Neuronal stem cell (in vitro differentiated cells): Measurements from ENCODE around the gene DGLUCY.
"Not testable (repeated sequence)": the region's sequence is repeated elsewhere in the genome, so short reads cannot be mapped to it uniquely, and the experiment has no call there.

ENCODE experiments used
- DNase-seq: peaks from one replicate; pipeline ENCODE4 v3.0.0-alpha.2; 2013; ENCODE audit warnings: low spot score
- H2AFZ ChIP-seq: one replicate; pipeline ENCODE4 v1.6.1; 2013; ENCODE audit warnings: mild to moderate bottlenecking, low read length, inconsistent platforms
- H2AK5ac ChIP-seq: 2 replicates; pipeline ENCODE4 v1.6.1; 2013; ENCODE audit warnings: low read depth, mild to moderate bottlenecking, inconsistent platforms, low read length, moderate library complexity, mixed read lengths
- H2BK120ac ChIP-seq: 2 replicates; pipeline ENCODE4 v1.6.1; 2013; ENCODE audit warnings: low read depth, mild to moderate bottlenecking, inconsistent platforms, low read length, moderate library complexity, mixed read lengths
- H2BK12ac ChIP-seq: one replicate; pipeline ENCODE4 v1.6.1; 2013; ENCODE audit warnings: low read length, inconsistent platforms
- H2BK15ac ChIP-seq: 2 replicates; pipeline ENCODE4 v1.6.1; 2013; ENCODE audit warnings: mild to moderate bottlenecking, low read length, inconsistent platforms, mixed read lengths
- H2BK5ac ChIP-seq: one replicate; pipeline ENCODE4 v1.6.1; 2013; ENCODE audit warnings: inconsistent platforms, mild to moderate bottlenecking, low read length, moderate library complexity
- H3K14ac ChIP-seq: one replicate; pipeline ENCODE4 v1.6.1; 2013; ENCODE audit warnings: low read length, inconsistent platforms
- H3K18ac ChIP-seq: 2 replicates; pipeline ENCODE4 v1.6.1; 2013; ENCODE audit warnings: low read length, inconsistent platforms
- H3K23ac ChIP-seq: 2 replicates; pipeline ENCODE4 v1.6.1; 2013; ENCODE audit warnings: low read depth, mild to moderate bottlenecking, mixed read lengths, low read length, inconsistent platforms; ENCODE audit not compliant: poor library complexity
- H3K27ac ChIP-seq: replicated peaks from 3 replicates; pipeline ENCODE4 v1.5.1; 2013; ENCODE audit warnings: low read length, inconsistent platforms
- H3K27me3 ChIP-seq, 3 experiments: 2 replicates each; pipeline ENCODE4 v1.6.1; 2013; ENCODE audit warnings: low read length in 3 of 3, mild to moderate bottlenecking in 2 of 3, inconsistent platforms in 1 of 3, low read depth in 1 of 3, mixed read lengths in 1 of 3, moderate library complexity in 1 of 3; ENCODE audit not compliant: control insufficient read depth in 3 of 3, insufficient read depth in 3 of 3
- H3K36me3 ChIP-seq, 2 donors: replicated peaks in 1 of 2; 2 replicates each; pipeline ENCODE4 v1.6.1; 2013; ENCODE audit warnings: low read length in 2 of 2; ENCODE audit not compliant: control insufficient read depth in 2 of 2, insufficient read depth in 2 of 2
- H3K4ac ChIP-seq: 2 replicates; pipeline ENCODE4 v1.6.1; 2013; ENCODE audit warnings: inconsistent platforms, mild to moderate bottlenecking, low read length, moderate library complexity
- H3K4me1 ChIP-seq, 2 donors: 1 replicate in 1 of 2; 2 replicates in 1 of 2; pipeline ENCODE4 v1.6.1; 2013; ENCODE audit warnings: low read length in 2 of 2, low read depth in 1 of 2; ENCODE audit not compliant: control insufficient read depth in 2 of 2, insufficient read depth in 1 of 2
- H3K4me2 ChIP-seq: one replicate; pipeline ENCODE4 v1.6.1; 2013; ENCODE audit warnings: mild to moderate bottlenecking, low read length, inconsistent platforms; ENCODE audit not compliant: insufficient read depth, poor library complexity, severe bottlenecking
- H3K4me3 ChIP-seq, 2 donors: 2 replicates each; pipeline ENCODE4 v1.5.1; 2013; ENCODE audit warnings: low read length in 2 of 2, mild to moderate bottlenecking in 2 of 2, inconsistent platforms in 1 of 2, moderate library complexity in 1 of 2
- H3K79me1 ChIP-seq: one replicate; pipeline ENCODE4 v1.6.1; 2013; ENCODE audit warnings: low read depth, mild to moderate bottlenecking, inconsistent platforms, low read length, moderate library complexity
- H3K9ac ChIP-seq: one replicate; pipeline ENCODE4 v1.6.1; 2013; ENCODE audit warnings: mild to moderate bottlenecking, low read depth, low read length, inconsistent platforms; ENCODE audit not compliant: poor library complexity
- H3K9me3 ChIP-seq, 2 donors: replicated peaks in 1 of 2; 2 replicates each; pipeline versions ENCODE3 to v1.6.1; 2013; ENCODE audit warnings: low read length in 2 of 2, mild to moderate bottlenecking in 2 of 2, inconsistent platforms in 1 of 2, low read depth in 1 of 2, mixed read lengths in 1 of 2, moderate library complexity in 1 of 2; ENCODE audit not compliant: control insufficient read depth in 2 of 2, insufficient read depth in 1 of 2
- H4K8ac ChIP-seq: one replicate; pipeline ENCODE4 v1.6.1; 2013; ENCODE audit warnings: low read depth, mild to moderate bottlenecking, inconsistent platforms, low read length, moderate library complexity
- H4K91ac ChIP-seq: one replicate; pipeline ENCODE4 v1.6.1; 2013; ENCODE audit warnings: low read length, low read depth, mild to moderate bottlenecking, inconsistent platforms; ENCODE audit not compliant: poor library complexity
- WGBS, 2 donors: extraction: QIAGEN DNeasy Blood & Tissue Kit; methylation state at CpG; one replicate each; pipeline ENCODE4 v1.1.7; 2013; ENCODE audit warnings: missing lambda C conversion rate in 2 of 2, mixed read lengths in 1 of 2; ENCODE audit not compliant: insufficient read length in 2 of 2, insufficient replicate concordance in 1 of 2; ENCODE audit errors: extremely low coverage in 2 of 2; 5-methylcytosine and 5-hydroxymethylcytosine counted together

DGLUCY gene

GRCh38 chr14:91082282-91082681 is 31.6 kb upstream of the DGLUCY start:
- H3K9ac ChIP-seq = no peak overlapping the region
- no CpG with 5 or more reads among the region's 3 CpGs for WGBS, 2 donors
- no peak overlapping the region for H3K23ac ChIP-seq

DNA sequence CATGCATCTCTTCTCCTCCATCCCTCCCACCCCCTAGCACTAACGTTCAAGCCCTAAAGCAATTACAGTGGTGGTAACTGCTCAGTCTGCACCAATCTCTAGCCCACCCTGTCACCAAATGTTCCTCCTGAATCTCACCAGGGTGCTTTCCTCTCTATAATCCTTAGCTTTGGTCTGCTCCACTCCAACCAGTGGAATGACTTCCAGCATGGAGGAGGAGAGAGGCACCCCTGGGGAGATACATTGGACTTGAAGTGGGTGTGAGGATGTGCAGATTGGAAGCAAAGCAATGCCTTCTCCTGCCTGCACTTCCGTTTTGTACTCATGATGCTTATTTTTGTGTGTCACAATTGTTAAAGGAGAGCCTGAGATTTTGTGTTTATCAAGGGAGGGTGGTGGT is 29.4 kb upstream of the DGLUCY start:
- Histone ChIP-seq H3K4ac (no peak overlapping the region), H3K23ac (no peak overlapping the region), H2BK15ac (no peak overlapping the region), H2BK120ac (no peak overlapping the region), H3K9me3 (peaks cover 0 to 3% of the 10 kb centered on the region in 2 donors), H3K18ac (no peak overlapping the region), H3K4me2 (no peak overlapping the region), H3K14ac (no peak overlapping the region), H3K9ac (no peak overlapping the region), H2AK5ac (no peak overlapping the region), H3K27me3 (no peaks in the 10 kb centered on the region), H3K36me3 (no peaks in the 10 kb centered on the region), H3K27ac (no peak overlapping the region), H2AFZ (no peak overlapping the region), H2BK12ac (no peak overlapping the region), H3K4me3 (no peak overlapping the region), H3K79me1 (no peaks in the 10 kb centered on the region), H4K8ac (no peak overlapping the region), H3K4me1 (peaks cover 0 to 1% of the 10 kb centered on the region in 2 donors), H4K91ac (no peak overlapping the region), H2BK5ac (no peak overlapping the region)
- no CpG with 5 or more reads among the region's 2 CpGs for WGBS, 2 donors
- DNase-seq = no peak

More at GRCh38 chr14:91082282-91082681, 31.6 kb upstream of the DGLUCY start:
- Histone ChIP-seq H3K4ac (no peak overlapping the region), H3K18ac (no peak overlapping the region), H4K91ac (no peak overlapping the region), H2AFZ (no peak overlapping the region), H2BK5ac (no peak overlapping the region), H3K36me3 (no peaks in the 10 kb centered on the region), H3K4me3 (no peak overlapping the region), H3K9me3 (peaks cover 0 to 3% of the 10 kb centered on the region in 2 donors), H3K27me3 (no peaks in the 10 kb centered on the region), H2AK5ac (no peak overlapping the region), H4K8ac (no peak overlapping the region), H3K79me1 (no peaks in the 10 kb centered on the region), H2BK15ac (no peak overlapping the region), H3K4me1 (peaks cover 2 to 6% of the 10 kb centered on the region in 2 donors), H3K27ac (no peak overlapping the region), H3K4me2 (no peak overlapping the region), H2BK12ac (no peak overlapping the region), H3K14ac (no peak overlapping the region), H2BK120ac (no peak overlapping the region)
- no peak for DNase-seq

DNA sequence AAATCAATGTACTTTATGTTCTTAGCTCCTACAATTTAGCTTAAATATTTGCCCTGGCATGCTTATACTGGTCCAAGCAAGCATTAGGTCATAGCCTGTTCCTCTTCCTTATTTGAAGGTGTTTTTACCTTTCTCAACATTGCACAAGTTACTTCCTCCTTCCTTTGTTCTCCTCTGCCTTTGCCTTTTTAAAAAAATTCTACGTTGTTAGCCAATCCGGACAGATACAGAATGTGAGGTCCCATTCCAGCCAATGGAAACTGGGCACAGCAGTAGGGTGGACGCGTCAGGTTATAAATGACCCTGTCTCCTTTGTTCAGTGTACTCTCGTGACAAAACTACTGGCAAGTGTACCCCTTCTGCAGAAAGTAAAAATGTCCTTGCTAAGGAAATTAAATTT is 26.4 kb upstream of the DGLUCY start:
- not testable (repeated sequence) for H3K14ac ChIP-seq, H3K4ac ChIP-seq, H2BK12ac ChIP-seq, H3K27me3 ChIP-seq, H3K9me3 ChIP-seq, H3K4me3 ChIP-seq, H3K79me1 ChIP-seq, H4K91ac ChIP-seq, H3K9ac ChIP-seq, H3K23ac ChIP-seq, H2BK15ac ChIP-seq, H3K4me1 ChIP-seq, H2AFZ ChIP-seq, H3K4me2 ChIP-seq, DNase-seq, H3K18ac ChIP-seq, H3K27ac ChIP-seq, H2BK5ac ChIP-seq, H2AK5ac ChIP-seq, H3K36me3 ChIP-seq, H4K8ac ChIP-seq, H2BK120ac ChIP-seq
- no CpG with 5 or more reads among the region's 5 CpGs for WGBS, 2 donors

GRCh38 chr14:91088585-91089235 is 25.2 kb upstream of the DGLUCY start:
- Histone ChIP-seq H3K9me3 (peaks cover 0 to 2% of the 10 kb centered on the region in 2 donors), H3K4me3 (no peak overlapping the region), H3K9ac (no peak overlapping the region), H3K4ac (no peak overlapping the region), H3K4me1 (peaks cover 0 to 1% of the 10 kb centered on the region in 2 donors), H3K79me1 (no peaks in the 10 kb centered on the region), H4K8ac (no peak overlapping the region), H4K91ac (no peak overlapping the region), H2BK12ac (no peak overlapping the region), H2BK15ac (no peak overlapping the region), H3K27me3 (no peaks in the 10 kb centered on the region), H2AK5ac (no peak overlapping the region), H3K23ac (no peak overlapping the region), H3K14ac (no peak overlapping the region), H2BK120ac (no peak overlapping the region), H3K4me2 (no peak overlapping the region), H3K36me3 (no peaks in the 10 kb centered on the region), H3K27ac (no peak overlapping the region), H3K18ac (no peak overlapping the region), H2BK5ac (no peak overlapping the region), H2AFZ (no peak overlapping the region)
- no peak for DNase-seq
- WGBS, 2 donors = no CpG with 5 or more reads among the region's 5 CpGs
